GM08714 (cell line): ENCODE data around the gene PLXNC1.

Source experiments
- H3K4me3 ChIP-seq: fragments of 200-500 bp; sonication (Bioruptor generic); 2 replicates; pipeline ENCODE4 v1.5.1; 2014; ENCODE audit warnings: mild to moderate bottlenecking, low read length, inconsistent platforms
- ZNF274 ChIP-seq: IDR thresholded peaks from 2 replicates; pipeline ENCODE4 v1.6.1; 2012; ENCODE audit warnings: mild to moderate bottlenecking, low read depth, low read length

PLXNC1 gene

DNA sequence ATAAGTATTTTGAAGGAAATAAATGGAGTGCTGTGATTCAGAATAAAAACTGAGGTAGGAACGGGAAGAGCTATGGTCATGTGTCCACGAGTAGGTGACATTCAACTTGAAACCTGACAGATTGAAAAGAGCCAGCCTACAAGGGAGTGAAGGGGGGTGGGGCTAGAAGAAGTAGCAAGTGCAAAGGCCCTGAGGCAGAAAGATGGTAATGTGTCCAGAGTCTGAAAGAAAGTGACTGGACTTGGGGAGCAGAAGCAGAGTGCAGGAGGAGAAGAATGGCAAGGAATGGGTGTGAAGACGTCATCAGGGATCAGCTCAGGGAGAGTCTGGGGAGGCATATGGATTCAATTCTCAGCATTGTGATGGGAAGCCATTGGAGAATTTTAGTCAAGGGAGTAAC, 13.7 kb downstream of the PLXNC1 start:
- H3K4me3 ChIP-seq, result no peak overlapping the region
- no peak for TF ChIP-seq ZNF274

DNA sequence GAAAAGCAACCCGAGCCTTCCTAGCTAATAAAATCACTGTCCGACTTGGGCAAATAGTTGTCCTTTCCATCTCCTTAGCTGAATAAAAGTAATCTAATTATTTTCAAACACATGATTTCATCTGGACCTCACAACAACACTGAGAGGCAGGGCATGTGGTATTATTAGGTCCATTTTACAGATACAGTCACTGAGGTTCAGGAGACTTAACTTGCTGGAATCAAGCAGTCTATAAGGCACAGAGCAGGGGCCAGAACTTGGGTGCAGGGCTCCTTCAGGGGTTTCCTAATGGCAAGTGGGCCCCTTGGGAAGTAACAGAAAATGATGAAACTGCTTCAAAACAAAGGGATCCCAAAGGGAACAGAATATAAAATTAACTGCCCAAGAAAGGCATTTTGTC, 15.5 kb downstream of the PLXNC1 start:
- H3K4me3 ChIP-seq, result no peak overlapping the region
- TF ChIP-seq ZNF274, result no peak

DNA sequence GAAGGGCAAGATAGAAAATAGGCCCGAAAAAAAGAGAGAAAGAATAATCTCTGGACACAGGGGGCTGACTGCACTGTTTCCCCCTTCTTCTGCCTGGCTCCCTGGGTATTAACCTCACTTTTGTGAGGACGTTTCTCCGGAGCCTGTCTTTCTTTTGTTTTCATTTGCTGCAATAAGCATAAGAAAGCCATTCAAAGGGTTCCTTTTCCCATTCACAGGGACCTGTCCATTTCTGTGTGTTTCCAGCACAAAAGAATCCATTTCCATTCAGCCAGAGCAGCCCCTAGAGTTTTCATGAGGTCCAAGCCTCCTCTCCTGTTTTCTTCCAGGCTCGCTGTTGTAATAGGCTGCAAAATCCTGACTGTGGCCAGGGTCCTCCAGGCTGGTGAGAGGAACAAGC, 16.8 kb downstream of the PLXNC1 start:
- no peak for TF ChIP-seq ZNF274
- no peak overlapping the region for H3K4me3 ChIP-seq

- no peak overlapping the region for H3K4me3 ChIP-seq
- no peak for TF ChIP-seq ZNF274
Measured at GRCh38 chr12:94165670-94166364, 17.4 kb downstream of the PLXNC1 start.

GRCh38 chr12:94167071-94167755, 18.8 kb downstream of the PLXNC1 start:
- TF ChIP-seq ZNF274, result no peak
- no peak overlapping the region for H3K4me3 ChIP-seq

DNA sequence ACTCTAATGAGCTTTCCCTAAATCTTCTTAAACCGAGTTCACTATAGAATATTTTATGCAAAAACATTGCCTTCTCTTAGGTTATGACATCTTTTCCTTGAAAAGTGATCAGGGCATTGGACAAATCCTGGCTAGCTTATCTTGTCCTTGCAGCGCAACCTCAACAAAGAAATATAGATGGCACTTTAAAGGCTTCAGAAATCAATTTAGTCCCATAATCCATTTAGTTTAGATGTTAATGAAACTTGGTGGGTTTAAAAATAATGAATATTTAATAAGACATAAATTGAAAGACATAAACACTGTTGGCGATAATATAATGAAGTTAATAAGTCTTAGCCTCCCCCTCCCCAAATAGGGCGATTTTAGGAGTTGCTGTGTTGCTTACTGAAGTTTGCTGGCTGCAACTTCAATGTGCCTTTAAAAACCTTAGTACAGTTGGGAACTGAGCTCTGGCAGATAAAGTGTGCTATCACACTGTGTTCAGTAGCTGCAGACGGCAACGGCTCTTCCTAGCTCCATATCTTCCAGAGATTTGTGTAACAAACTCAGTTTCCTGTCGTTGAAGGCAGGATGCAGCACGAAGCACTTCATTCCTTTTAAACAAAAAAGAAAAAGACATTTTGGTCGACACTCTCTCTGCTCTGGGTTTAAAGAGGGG, 19.5 kb downstream of the PLXNC1 start:
- no peak overlapping the region for H3K4me3 ChIP-seq
- no peak for TF ChIP-seq ZNF274

DNA sequence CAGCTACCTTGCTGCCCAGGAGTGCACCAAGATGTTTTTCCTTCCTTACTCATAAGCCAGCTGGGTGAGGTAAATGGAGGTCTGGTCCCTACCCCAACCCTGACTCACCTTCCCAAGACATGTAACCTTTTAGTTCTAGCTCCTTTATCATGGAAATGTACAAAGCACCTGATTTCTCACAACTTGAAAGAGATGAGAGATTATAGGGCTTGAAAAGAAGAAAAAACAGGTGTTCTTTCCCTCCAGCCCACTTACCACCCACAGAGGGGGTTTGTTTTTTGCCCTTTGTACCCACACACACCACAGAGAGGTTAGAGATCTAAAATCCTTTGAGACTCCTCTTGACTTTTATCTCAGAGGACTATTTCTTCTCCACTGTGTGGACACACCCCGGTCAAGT, 21.1 kb downstream of the PLXNC1 start:
- no peak overlapping the region for H3K4me3 ChIP-seq

GRCh38 chr12:94169966-94170689, 21.8 kb downstream of the PLXNC1 start:
- no peak overlapping the region for H3K4me3 ChIP-seq
- TF ChIP-seq ZNF274, result no peak

More for the DNA sequence above, 21.1 kb downstream of the PLXNC1 start:
- TF ChIP-seq ZNF274, result no peak

DNA sequence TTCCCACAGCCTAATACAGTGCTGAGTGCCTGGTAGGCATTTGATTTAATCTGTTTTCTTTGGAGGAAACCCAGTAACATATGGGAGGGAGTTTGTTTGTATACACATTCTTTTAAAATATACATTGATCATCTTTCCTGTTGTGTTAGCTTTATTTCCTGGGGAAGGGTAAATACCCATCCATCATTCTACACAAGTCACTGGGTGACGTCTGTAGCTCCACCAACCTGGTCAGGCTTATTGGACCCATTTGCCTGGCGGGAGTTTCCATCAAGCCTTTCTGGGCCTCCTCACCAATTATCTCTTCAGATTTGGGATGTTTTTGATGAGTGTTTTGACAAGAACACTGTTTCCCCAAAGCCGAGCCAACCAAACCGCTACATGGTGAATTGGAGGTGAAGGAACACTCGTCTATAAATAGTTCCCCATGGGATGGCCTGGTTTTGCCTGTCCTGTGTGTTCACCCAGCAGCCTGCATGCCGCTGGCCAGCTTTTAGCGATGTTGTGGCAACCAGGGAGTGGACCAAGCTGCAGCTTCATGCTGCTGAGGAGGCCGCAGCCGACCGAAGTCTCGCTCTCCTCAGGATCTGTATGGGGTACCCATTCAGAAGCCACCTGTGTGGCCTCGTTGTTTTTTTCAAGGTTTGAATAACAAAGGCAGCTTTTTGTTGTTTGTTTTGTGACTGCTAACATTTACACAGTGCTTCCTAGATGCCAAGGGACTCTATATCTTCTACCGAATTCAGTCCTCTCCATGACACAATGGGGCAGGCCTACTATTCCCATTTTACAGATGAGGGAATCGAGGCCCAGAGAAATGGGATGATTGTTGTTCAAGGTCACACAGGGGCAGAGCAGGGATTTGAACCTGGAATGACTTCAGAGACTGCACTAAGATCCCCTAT, 22.6 kb downstream of the PLXNC1 start:
- H3K4me3 ChIP-seq, result no peak overlapping the region
- TF ChIP-seq ZNF274, result no peak

- TF ChIP-seq ZNF274, result no peak
- H3K4me3 ChIP-seq, result no peak overlapping the region
Measured at GRCh38 chr12:94171595-94171930, 23.2 kb downstream of the PLXNC1 start.

GRCh38 chr12:94172031-94172430, 23.7 kb downstream of the PLXNC1 start:
- TF ChIP-seq ZNF274, result no peak
- no peak overlapping the region for H3K4me3 ChIP-seq

DNA sequence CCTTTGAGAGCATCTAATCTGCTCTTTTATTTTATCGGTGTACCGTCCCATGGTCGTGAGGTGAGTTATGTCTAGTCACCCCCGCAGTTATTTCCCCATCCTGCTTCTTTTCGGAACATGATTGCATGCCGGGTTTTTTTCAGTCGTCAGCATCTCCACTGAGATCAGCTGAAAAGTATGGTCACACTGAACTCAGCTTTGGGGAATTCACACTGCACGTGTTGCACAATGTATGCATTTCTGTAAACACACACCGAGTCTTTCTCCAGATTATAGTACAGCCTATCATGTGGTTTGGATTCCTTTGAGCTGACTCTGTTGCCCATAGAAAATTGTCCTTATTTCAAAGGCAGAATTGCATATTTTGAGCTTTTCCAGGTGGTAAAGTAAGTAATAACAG, 24.6 kb downstream of the PLXNC1 start:
- no peak for TF ChIP-seq ZNF274
- H3K4me3 ChIP-seq, result no peak overlapping the region

- H3K4me3 ChIP-seq, result peak overlapping the region; percentile 37; the same call in 1 of the 2 replicates
- TF ChIP-seq ZNF274, result no peak
Measured at GRCh38 chr12:94173660-94174265, 25.4 kb downstream of the PLXNC1 start.
